Measurements from ENCODE around the gene PPM1H. TPM values are rescaled to one million over a fixed set of nuclear protein-coding genes. Genes with fewer than 3 reads are reported as not detected.

The PPM1H gene
- total and polyA plus RNA-seq, 10 of the 15 experiments (the other 5 are each of a cell fraction or from before 2014, with no cell fraction given): 0.11 to 0.83 (median 0.49) TPM

DNA sequence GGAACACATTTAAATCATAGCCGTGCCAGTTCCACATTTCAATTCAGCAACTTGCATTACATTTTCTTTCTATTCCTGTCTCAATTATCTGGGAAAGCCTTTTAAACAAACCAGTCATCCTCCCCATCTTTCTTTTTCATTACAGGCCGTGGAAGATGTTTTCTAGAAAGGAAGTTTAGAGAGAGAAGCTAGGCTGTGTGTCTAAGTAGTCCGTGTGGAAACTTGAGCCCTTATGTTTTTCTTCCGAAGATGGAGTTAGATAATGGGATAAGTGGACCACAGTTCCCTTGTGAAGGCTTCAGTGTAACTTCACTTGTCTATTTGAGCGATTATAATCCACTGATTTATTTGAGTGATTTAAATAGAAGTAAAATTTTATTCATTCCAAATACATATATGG, 12.4 kb upstream of the PPM1H start:
- SMC1A ChIA-PET (ENCODE audit: uncharacterized antibody, unreplicated experiment): no interaction called here
- Histone ChIP-seq H3K27ac (ENCODE audit: control insufficient read depth, insufficient read depth) (no peak overlapping the region), H3K27me3 (replicated peaks in 1 of 2; ENCODE audit: control insufficient read depth in 2 of 2, insufficient read depth in 2 of 2, low read length in 1 of 2) (no peaks in the 10 kb centered on the region; a peak in 1 of 4 replicates), H2AFZ (ENCODE audit: control insufficient read depth, low read depth, low read length) (no peak overlapping the region), H3K79me2 (ENCODE audit: control insufficient read depth, insufficient read depth, low read length) (no peaks in the 10 kb centered on the region), H3K9ac (ENCODE audit: control insufficient read depth, insufficient read depth, low read length) (no peak overlapping the region), H4K20me1 (ENCODE audit: control insufficient read depth, insufficient read depth) (no peaks in the 10 kb centered on the region), H3K4me3 (no peak overlapping the region), H3K4me1 (ENCODE audit: control insufficient read depth, insufficient read depth, low read length) (no peaks in the 10 kb centered on the region), H3K36me3 (ENCODE audit: control insufficient read depth in 2 of 2, insufficient read depth in 2 of 2, low read length in 1 of 2) (no peaks in the 10 kb centered on the region), H3K9me3 (replicated peaks; ENCODE audit: control insufficient read depth, insufficient read depth, low read length) (no peaks in the 10 kb centered on the region), H3K4me2 (ENCODE audit: control insufficient read depth, insufficient read depth) (no peak overlapping the region)
- intact Hi-C loops (cut with micrococcal nuclease; ENCODE audit: unreplicated experiment) (no loop called here), in situ Hi-C loops (cut with MboI) (no loop called here)
- CTCF ChIA-PET: no interaction called here
- TF ChIP-seq JUND (IDR thresholded peaks at IDR 0.05; ENCODE audit: low read depth, low read length): no peak
- no peak for TF ChIP-seq SREBF1 (IDR thresholded peaks at IDR 0.05; ENCODE audit: low read length)
- no peak for TF ChIP-seq NRF1 (conservative IDR thresholded peaks at IDR 0.05; ENCODE audit: low read depth, low read length)
- no peak for TF ChIP-seq MXI1 (IDR thresholded peaks at IDR 0.05; ENCODE audit: low read depth, low read length)
- no peak for TF ChIP-seq TCF3 (IDR thresholded peaks at IDR 0.05; ENCODE audit: borderline replicate concordance, insufficient read depth, low read depth, low read length)
- no peak for TF ChIP-seq SREBF2 (IDR thresholded peaks at IDR 0.05; ENCODE audit: low read length)
- no peak for TF ChIP-seq CBX5 (IDR thresholded peaks at IDR 0.05; ENCODE audit: low read depth)
- no peak for TF ChIP-seq GATAD2B (conservative IDR thresholded peaks at IDR 0.05; ENCODE audit: low read depth)
- no peak for TF ChIP-seq KDM1A (IDR thresholded peaks at IDR 0.05; ENCODE audit: borderline replicate concordance)
- TF ChIP-seq, protein P1, sequence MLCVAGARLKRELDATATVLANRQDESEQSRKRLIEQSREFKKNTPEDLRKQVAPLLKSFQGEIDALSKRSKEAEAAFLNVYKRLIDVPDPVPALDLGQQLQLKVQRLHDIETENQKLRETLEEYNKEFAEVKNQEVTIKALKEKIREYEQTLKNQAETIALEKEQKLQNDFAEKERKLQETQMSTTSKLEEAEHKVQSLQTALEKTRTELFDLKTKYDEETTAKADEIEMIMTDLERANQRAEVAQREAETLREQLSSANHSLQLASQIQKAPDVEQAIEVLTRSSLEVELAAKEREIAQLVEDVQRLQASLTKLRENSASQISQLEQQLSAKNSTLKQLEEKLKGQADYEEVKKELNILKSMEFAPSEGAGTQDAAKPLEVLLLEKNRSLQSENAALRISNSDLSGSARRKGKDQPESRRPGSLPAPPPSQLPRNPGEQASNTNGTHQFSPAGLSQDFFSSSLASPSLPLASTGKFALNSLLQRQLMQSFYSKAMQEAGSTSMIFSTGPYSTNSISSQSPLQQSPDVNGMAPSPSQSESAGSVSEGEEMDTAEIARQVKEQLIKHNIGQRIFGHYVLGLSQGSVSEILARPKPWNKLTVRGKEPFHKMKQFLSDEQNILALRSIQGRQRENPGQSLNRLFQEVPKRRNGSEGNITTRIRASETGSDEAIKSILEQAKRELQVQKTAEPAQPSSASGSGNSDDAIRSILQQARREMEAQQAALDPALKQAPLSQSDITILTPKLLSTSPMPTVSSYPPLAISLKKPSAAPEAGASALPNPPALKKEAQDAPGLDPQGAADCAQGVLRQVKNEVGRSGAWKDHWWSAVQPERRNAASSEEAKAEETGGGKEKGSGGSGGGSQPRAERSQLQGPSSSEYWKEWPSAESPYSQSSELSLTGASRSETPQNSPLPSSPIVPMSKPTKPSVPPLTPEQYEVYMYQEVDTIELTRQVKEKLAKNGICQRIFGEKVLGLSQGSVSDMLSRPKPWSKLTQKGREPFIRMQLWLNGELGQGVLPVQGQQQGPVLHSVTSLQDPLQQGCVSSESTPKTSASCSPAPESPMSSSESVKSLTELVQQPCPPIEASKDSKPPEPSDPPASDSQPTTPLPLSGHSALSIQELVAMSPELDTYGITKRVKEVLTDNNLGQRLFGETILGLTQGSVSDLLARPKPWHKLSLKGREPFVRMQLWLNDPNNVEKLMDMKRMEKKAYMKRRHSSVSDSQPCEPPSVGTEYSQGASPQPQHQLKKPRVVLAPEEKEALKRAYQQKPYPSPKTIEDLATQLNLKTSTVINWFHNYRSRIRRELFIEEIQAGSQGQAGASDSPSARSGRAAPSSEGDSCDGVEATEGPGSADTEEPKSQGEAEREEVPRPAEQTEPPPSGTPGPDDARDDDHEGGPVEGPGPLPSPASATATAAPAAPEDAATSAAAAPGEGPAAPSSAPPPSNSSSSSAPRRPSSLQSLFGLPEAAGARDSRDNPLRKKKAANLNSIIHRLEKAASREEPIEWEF (IDR thresholded peaks at IDR 0.05; ENCODE audit: insufficient replicate concordance, low read depth, low read length): no peak
- TF ChIP-seq, protein P2, sequence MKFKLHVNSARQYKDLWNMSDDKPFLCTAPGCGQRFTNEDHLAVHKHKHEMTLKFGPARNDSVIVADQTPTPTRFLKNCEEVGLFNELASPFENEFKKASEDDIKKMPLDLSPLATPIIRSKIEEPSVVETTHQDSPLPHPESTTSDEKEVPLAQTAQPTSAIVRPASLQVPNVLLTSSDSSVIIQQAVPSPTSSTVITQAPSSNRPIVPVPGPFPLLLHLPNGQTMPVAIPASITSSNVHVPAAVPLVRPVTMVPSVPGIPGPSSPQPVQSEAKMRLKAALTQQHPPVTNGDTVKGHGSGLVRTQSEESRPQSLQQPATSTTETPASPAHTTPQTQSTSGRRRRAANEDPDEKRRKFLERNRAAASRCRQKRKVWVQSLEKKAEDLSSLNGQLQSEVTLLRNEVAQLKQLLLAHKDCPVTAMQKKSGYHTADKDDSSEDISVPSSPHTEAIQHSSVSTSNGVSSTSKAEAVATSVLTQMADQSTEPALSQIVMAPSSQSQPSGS (IDR thresholded peaks at IDR 0.05; ENCODE audit: low read length): no peak
- no peak for TF ChIP-seq NR2C2 (IDR thresholded peaks at IDR 0.05; ENCODE audit: borderline replicate concordance, control insufficient read depth, insufficient read length, low read depth)
- TF ChIP-seq, protein P3, sequence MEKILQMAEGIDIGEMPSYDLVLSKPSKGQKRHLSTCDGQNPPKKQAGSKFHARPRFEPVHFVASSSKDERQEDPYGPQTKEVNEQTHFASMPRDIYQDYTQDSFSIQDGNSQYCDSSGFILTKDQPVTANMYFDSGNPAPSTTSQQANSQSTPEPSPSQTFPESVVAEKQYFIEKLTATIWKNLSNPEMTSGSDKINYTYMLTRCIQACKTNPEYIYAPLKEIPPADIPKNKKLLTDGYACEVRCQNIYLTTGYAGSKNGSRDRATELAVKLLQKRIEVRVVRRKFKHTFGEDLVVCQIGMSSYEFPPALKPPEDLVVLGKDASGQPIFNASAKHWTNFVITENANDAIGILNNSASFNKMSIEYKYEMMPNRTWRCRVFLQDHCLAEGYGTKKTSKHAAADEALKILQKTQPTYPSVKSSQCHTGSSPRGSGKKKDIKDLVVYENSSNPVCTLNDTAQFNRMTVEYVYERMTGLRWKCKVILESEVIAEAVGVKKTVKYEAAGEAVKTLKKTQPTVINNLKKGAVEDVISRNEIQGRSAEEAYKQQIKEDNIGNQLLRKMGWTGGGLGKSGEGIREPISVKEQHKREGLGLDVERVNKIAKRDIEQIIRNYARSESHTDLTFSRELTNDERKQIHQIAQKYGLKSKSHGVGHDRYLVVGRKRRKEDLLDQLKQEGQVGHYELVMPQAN (conservative IDR thresholded peaks at IDR 0.05): no peak
- no peak for ATAC-seq
- 56% methylated on average over 5 of the region's 5 CpGs for WGBS (ENCODE audit: insufficient coverage, insufficient replicate concordance, low lambda C conversion rate, missing lambda C conversion rate)
- FAIRE-seq: no peak
- POLR2A ChIA-PET: no interaction called here
- no peak for DNase-seq (ENCODE audit: low read depth, low spot score)
- RAD21 ChIA-PET (ENCODE audit: unreplicated experiment): no interaction called here
- no TSS peak for BruUV-seq (replicated peaks)

All from GM12878 (cell line).